ENCODE data around the gene HPCAL4.

HPCAL4 gene

GRCh38 chr1:39675220-39675619 is 16.0 kb downstream of the HPCAL4 start:
- DNase-seq (ENCODE audit: low read depth), result no peak

- DNase-seq (ENCODE audit: low read depth), result no peak
Observed at GRCh38 chr1:39673215-39673614, 18.0 kb downstream of the HPCAL4 start.

GRCh38 chr1:39672551-39672947 is 18.7 kb downstream of the HPCAL4 start:
- DNase-seq (ENCODE audit: low read depth), result no peak

GRCh38 chr1:39671793-39672550 is 19.3 kb downstream of the HPCAL4 start, which contains the start of gene NT5C1A:
NT5C1A (minus strand) TSS chr1:39672107; CDS start chr1:39672038, 69 bp downstream.
- no peak for DNase-seq (ENCODE audit: low read depth)

GRCh38 chr1:39671433-39671792 is 19.8 kb downstream of the HPCAL4 start:
- no peak for DNase-seq (ENCODE audit: low read depth)

- no peak for DNase-seq (ENCODE audit: low read depth)
Observed at GRCh38 chr1:39670689-39671088, 20.5 kb downstream of the HPCAL4 start.

- no peak for DNase-seq (ENCODE audit: low read depth)
Observed at GRCh38 chr1:39668894-39669293, 22.3 kb downstream of the HPCAL4 start.

- DNase-seq (ENCODE audit: low read depth), result no peak
Observed at GRCh38 chr1:39668111-39668510, 23.1 kb downstream of the HPCAL4 start.

GRCh38 chr1:39666772-39667171 is 24.5 kb downstream of the HPCAL4 start:
- DNase-seq (ENCODE audit: low read depth), result no peak

- no peak for DNase-seq (ENCODE audit: low read depth)
Observed at GRCh38 chr1:39663559-39663958, 27.7 kb downstream of the HPCAL4 start.

- DNase-seq (ENCODE audit: low read depth), result no peak
Observed at GRCh38 chr1:39662861-39663260, 28.4 kb downstream of the HPCAL4 start.

GRCh38 chr1:39659538-39659937 is 31.7 kb downstream of the HPCAL4 start:
- no peak for DNase-seq (ENCODE audit: low read depth)

- no peak for DNase-seq (ENCODE audit: low read depth)
Observed at GRCh38 chr1:39659110-39659509, 32.1 kb downstream of the HPCAL4 start.

GRCh38 chr1:39657923-39658485 is 33.2 kb downstream of the HPCAL4 start:
- peak; percentile 32 for DNase-seq (ENCODE audit: low read depth)

GRCh38 chr1:39657402-39657801 is 33.8 kb downstream of the HPCAL4 start:
- no peak for DNase-seq (ENCODE audit: low read depth)

GRCh38 chr1:39656391-39656790 is 34.8 kb downstream of the HPCAL4 start:
- DNase-seq (ENCODE audit: low read depth), result no peak

- DNase-seq (ENCODE audit: low read depth), result no peak
Observed at GRCh38 chr1:39655578-39656268, 35.5 kb downstream of the HPCAL4 start.

GRCh38 chr1:39654291-39654690 is 36.9 kb downstream of the HPCAL4 start:
- DNase-seq (ENCODE audit: low read depth), result no peak

- DNase-seq (ENCODE audit: low read depth), result peak; percentile 50
Observed at GRCh38 chr1:39653546-39654031, 37.6 kb downstream of the HPCAL4 start.

- DNase-seq (ENCODE audit: low read depth), result no peak
Observed at GRCh38 chr1:39652554-39652953, 38.7 kb downstream of the HPCAL4 start.

- DNase-seq (ENCODE audit: low read depth), result no peak
Observed at GRCh38 chr1:39652105-39652504, 39.1 kb downstream of the HPCAL4 start.

GRCh38 chr1:39650431-39650830 is 40.8 kb downstream of the HPCAL4 start:
- DNase-seq (ENCODE audit: low read depth), result no peak

- DNase-seq (ENCODE audit: low read depth), result no peak
Observed at GRCh38 chr1:39649636-39650185, 41.5 kb downstream of the HPCAL4 start.
